ENCODE measurements around the gene POLD4. TPM values are rescaled to one million over a fixed set of nuclear protein-coding genes. Genes with fewer than 3 reads are reported as not detected.

Gene POLD4
- total and polyA plus RNA-seq, 2 of the 13 experiments (the other 11 are each of a cell fraction or from before 2014, with no cell fraction given), result 10.5 to 27.4 TPM

DNA sequence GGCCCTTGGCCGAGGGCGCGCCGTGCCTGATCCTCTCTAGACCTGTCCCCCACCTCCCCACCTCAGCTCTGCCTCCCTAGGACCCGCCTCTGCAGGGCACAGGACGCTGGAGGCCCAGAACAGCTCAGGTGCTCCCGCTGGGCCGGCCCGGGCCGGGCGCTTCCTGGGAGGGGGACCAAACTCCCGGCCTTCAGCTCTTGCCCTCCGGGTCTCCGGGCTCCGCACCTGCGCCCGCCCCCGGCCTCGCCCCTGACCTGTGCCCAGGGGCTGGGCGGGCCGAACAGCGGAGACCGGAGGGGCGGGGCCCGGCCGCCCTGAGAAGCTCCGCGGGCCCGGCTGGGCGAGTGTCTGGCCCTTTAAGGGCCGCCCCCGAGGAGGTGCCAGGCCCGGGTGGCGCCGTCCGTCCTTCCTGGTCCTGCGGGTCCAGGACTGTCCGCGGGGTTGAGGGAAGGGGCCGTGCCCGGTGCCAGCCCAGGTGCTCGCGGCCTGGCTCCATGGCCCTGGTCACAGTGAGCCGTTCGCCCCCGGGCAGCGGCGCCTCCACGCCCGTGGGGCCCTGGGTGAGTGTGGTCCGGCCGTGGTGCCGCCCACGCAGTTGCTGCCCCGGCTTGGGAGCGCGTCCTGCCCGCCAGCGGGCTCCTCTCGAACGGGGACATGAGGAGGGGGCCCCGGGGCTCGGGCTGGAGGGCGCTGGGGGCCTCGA lies 50.1 kb downstream of the POLD4 start, which contains the start of gene SSH3:
TSS of gene SSH3 (plus strand) at position 399 of the 703 bp plus-strand sequence. CDS start at position 495, 96 bp downstream.
- Histone ChIP-seq H2AFZ (ENCODE audit: low read length) (no peak within 1 kb of the TSS), H3K9me3 (ENCODE audit: low read length) (no peaks in the 10 kb centered on the region), H3K27me3 (ENCODE audit: control insufficient read depth in 1 of 2, insufficient read depth in 2 of 2, low read length in 2 of 2) (no peaks in the 10 kb centered on the region), H3K9ac (ENCODE audit: insufficient read depth, low read depth, low read length) (peak within 1 kb of the TSS; percentile 87), H3K27ac (ENCODE audit: extremely low read length, insufficient read depth, low read length) (peak within 1 kb of the TSS; percentile 61), H3K4me1 (ENCODE audit: insufficient read depth, low read length) (peaks cover 20% of the 10 kb centered on the region), H3K36me3 (replicated peaks in 1 of 2; ENCODE audit: control insufficient read depth in 1 of 2, insufficient read depth in 2 of 2, low read length in 2 of 2) (peaks cover 9 to 28% of the 10 kb centered on the region in 2 experiments; a peak in 4 of 5 replicates), H3K4me3 (replicated peaks in 1 of 3; ENCODE audit: insufficient read depth in 1 of 3, low read depth in 2 of 3, low read length in 3 of 3) (peak within 1 kb of the TSS; percentile 89 to 98 (median 90)), H3K79me2 (ENCODE audit: insufficient read depth, low read length) (peaks cover 5% of the 10 kb centered on the region), H4K20me1 (ENCODE audit: insufficient read depth, low read length) (no peaks in the 10 kb centered on the region), H3K4me2 (ENCODE audit: low read depth, low read length) (peak within 1 kb of the TSS; percentile 82)
- WGBS (ENCODE audit: low lambda C conversion rate), result 8% methylated on average over 5 of the region's 65 CpGs
- ChIA-PET CTCF (ENCODE audit: low intra/inter-chr PET ratio, low total read pairs) (interaction anchor here (1.1 kb wide), 1 partner anchor 14 kb away, joined by 3 read pairs; the partner anchor contains the start of gene ANKRD13D), POLR2A (interaction anchor here (0.6 to 3.8 kb wide), 10 partner anchors 8 to 98 kb away, joined by 3 to 66 read pairs (median 6); partner anchors contain the start of genes ANKRD13D, CLCF1, POLD4 and PPP1CA)
- peak; percentile 86 for ATAC-seq
- no peak for FAIRE-seq
- intact Hi-C loops (cut with micrococcal nuclease; ENCODE audit: unreplicated experiment), result loop anchor here (5.0 kb wide), 1 partner anchor 41 kb away; no protein-coding TSS in a partner anchor
- peak; percentile 56 for DNase-seq (ENCODE audit: low spot score)
- BruUV-seq (replicated peaks), result no TSS peak
- in situ Hi-C loops (cut with HindIII; ENCODE audit: extremely low pct_ligation_motif_present, low pct_unique_long_range_greater_than_20kb), result no loop called here
- TF ChIP-seq TCF12 (IDR thresholded peaks at IDR 0.05), result no peak
- TF ChIP-seq TCF12 (CRISPR knock-in tag; IDR thresholded peaks at IDR 0.05), result 0 out of 2 replicates have a peak, but pooled peaks have one; percentile 47
- TF ChIP-seq, protein P1, sequence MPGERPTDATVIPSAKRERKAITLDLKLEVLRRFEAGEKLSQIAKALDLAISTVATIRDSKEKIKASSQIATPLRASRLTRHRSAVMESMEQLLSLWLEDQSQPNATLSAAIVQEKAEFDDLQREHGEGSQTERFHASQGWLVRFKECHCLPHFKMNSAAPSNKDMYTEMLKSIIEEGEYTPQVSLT (CRISPR knock-in tag; IDR thresholded peaks at IDR 0.05; ENCODE audit: borderline replicate concordance, low read depth), result no peak
- TF ChIP-seq ZNF75D (CRISPR knock-in tag; IDR thresholded peaks at IDR 0.05; ENCODE audit: borderline replicate concordance), result no peak
- TF ChIP-seq SAP130 (CRISPR knock-in tag; IDR thresholded peaks at IDR 0.05; ENCODE audit: low read depth), result peak; percentile 65
- TF ChIP-seq KLF16 (CRISPR knock-in tag; IDR thresholded peaks at IDR 0.05), result peak in 1 of 2 experiments; percentile 66; a peak in 1 of 4 replicates
- no peak for TF ChIP-seq ZNF569 (CRISPR knock-in tag; IDR thresholded peaks at IDR 0.05; ENCODE audit: borderline replicate concordance)
- TF ChIP-seq, protein P2, sequence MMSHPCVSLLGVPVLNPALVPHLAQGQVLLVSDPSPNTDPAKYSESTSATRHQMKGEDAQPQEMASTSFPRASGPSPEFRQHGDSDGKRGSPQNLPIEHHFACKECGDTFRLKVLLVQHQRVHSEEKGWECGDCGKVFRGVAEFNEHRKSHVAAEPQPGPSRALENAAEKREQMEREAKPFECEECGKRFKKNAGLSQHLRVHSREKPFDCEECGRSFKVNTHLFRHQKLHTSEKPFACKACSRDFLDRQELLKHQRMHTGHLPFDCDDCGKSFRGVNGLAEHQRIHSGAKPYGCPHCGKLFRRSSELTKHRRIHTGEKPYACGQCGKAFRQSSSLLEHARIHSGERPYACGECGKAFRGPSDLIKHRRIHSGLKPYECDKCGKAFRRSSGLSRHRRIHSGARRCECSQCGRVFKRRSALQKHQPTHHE (CRISPR knock-in tag; IDR thresholded peaks at IDR 0.05; ENCODE audit: borderline replicate concordance), result peak; percentile 40; the same call in 1 of the 2 replicates
- TF ChIP-seq CBX1 (IDR thresholded peaks at IDR 0.05; ENCODE audit: low read depth), result no peak
- TF ChIP-seq CBFB (CRISPR knock-in tag; IDR thresholded peaks at IDR 0.05), result no peak
- no peak for TF ChIP-seq SIX4 (CRISPR knock-in tag; IDR thresholded peaks at IDR 0.05)
- TF ChIP-seq SPEN (CRISPR knock-in tag; IDR thresholded peaks at IDR 0.05; ENCODE audit: low read depth), result peak; percentile 35
- TF ChIP-seq SOX6 (IDR thresholded peaks at IDR 0.05), result no peak
- TF ChIP-seq SOX6 (CRISPR knock-in tag; IDR thresholded peaks at IDR 0.05), result no peak
- TF ChIP-seq, protein P3, sequence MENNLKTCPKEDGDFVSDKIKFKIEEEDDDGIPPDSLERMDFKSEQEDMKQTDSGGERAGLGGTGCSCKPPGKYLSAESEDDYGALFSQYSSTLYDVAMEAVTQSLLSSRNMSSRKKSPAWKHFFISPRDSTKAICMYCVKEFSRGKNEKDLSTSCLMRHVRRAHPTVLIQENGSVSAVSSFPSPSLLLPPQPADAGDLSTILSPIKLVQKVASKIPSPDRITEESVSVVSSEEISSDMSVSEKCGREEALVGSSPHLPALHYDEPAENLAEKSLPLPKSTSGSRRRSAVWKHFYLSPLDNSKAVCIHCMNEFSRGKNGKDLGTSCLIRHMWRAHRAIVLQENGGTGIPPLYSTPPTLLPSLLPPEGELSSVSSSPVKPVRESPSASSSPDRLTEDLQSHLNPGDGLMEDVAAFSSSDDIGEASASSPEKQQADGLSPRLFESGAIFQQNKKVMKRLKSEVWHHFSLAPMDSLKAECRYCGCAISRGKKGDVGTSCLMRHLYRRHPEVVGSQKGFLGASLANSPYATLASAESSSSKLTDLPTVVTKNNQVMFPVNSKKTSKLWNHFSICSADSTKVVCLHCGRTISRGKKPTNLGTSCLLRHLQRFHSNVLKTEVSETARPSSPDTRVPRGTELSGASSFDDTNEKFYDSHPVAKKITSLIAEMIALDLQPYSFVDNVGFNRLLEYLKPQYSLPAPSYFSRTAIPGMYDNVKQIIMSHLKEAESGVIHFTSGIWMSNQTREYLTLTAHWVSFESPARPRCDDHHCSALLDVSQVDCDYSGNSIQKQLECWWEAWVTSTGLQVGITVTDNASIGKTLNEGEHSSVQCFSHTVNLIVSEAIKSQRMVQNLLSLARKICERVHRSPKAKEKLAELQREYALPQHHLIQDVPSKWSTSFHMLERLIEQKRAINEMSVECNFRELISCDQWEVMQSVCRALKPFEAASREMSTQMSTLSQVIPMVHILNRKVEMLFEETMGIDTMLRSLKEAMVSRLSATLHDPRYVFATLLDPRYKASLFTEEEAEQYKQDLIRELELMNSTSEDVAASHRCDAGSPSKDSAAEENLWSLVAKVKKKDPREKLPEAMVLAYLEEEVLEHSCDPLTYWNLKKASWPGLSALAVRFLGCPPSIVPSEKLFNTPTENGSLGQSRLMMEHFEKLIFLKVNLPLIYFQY (CRISPR knock-in tag; IDR thresholded peaks at IDR 0.05; ENCODE audit: borderline replicate concordance), result peak; percentile 63; the same call in 1 of the 2 replicates
- 0 out of 2 replicates have a peak, but pooled peaks have one; percentile 16 for TF ChIP-seq POGZ (CRISPR knock-in tag; IDR thresholded peaks at IDR 0.05)
- no peak for TF ChIP-seq CHCHD3 (CRISPR knock-in tag; IDR thresholded peaks at IDR 0.05)
